RWPE1 (cell line): ENCODE results near the gene PHLPP1.

ENCODE experiments used
- CTCF ChIA-PET: fragments of 350-600 bp; sonication (Branson Sonifier 250); formaldehyde crosslinking; extraction: SDS; loops from one replicate; lab custom pipeline; 2021; lab: Yijun Ruan, JAX
- POLR2A ChIA-PET: fragments of 400-600 bp; formaldehyde crosslinking; extraction: SDS; loops from one replicate; lab custom pipeline; 2020; ENCODE audit warnings: antibody characterized with exemption; ENCODE audit not compliant: low non-redundant PET; lab: Yijun Ruan, JAX
- DNase-seq: peaks from one replicate; pipeline ENCODE4 v3.0.0; 2012; ENCODE audit warnings: low spot score
- H3K27ac ChIP-seq: fragments of 450-650 bp; 2 replicates; pipeline ENCODE4 v1.5.1; 2017
- CTCF ChIP-seq: fragments of 450-650 bp; conservative IDR thresholded peaks from 2 replicates; pipeline ENCODE4 v1.5.1; 2017; ENCODE audit warnings: low read depth, mild to moderate bottlenecking

The PHLPP1 gene

DNA sequence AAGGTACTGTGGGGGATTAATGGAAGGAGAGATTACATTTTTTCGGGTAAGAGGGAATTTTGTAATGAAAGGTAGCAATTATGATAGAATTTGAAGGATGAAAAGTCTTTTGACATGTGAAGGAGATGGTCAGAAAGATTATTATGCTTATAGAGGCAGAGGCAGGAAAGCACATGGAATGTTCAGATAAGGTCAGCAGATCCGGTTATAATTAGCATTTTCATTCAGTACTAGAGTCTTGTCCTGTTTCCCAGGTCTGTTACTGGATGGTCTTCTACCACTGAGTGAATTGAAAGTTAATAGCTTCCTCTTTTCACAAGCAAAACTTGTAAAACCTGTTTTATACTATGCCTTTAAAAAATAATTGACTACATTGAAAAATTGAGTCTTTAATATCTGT, 116.9 kb downstream of the PHLPP1 start:
- ChIA-PET CTCF (interaction anchor here (0.7 kb wide), 1 partner anchor 247 kb away, joined by 3 read pairs; no protein-coding TSS in a partner anchor), POLR2A (no interaction called here)
- no peak for TF ChIP-seq CTCF
- H3K27ac ChIP-seq = no peak overlapping the region
- DNase-seq = no peak

DNA sequence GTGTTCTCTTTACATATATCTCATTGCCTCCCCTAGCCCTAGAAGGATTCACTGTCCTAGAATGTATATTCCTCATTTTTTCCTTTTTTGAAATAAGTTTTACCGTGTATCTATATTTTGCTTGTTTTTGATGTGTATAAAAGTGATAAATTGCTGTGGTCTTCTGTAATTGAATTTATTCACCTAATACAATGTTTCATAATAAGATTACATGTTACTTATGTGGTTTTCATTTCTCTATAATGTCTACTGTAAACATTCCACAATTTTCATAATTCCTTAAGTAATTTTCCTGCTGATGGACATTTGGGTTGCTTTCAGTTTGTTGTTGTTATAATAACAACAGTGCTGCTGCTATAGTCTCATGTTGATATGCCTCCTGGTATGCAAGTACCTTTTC, 118.2 kb downstream of the PHLPP1 start:
- ChIA-PET POLR2A (no interaction called here), CTCF (no interaction called here)
- DNase-seq = no peak
- H3K27ac ChIP-seq = no peak overlapping the region
- no peak for TF ChIP-seq CTCF

- no peak for DNase-seq
- CTCF ChIA-PET = no interaction called here
These were observed 119.4 kb downstream of the PHLPP1 start for GRCh38 chr18:62834715-62835114.

DNA sequence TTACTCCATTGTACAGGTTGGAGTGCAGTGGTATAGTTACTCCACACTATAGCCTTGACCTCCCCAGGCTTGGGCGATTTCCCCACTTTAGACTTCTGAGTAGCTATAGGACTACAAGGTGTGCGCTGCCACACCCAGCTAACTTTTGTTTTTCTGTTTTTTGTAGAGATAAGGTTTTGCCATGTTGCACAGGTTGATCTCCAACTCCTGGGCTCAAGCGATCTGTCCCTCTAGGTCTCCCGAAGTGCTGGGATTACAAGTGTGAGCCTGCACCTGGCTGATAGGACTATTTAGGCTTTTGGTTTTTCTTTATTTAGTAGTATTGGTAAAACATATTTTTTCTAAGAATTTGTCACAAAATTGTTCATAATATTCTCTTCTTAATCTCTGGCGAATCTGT, 121.7 kb downstream of the PHLPP1 start:
- no peak overlapping the region for H3K27ac ChIP-seq
- CTCF ChIA-PET = interaction anchor here (0.6 kb wide), 1 partner anchor 1251 kb away, joined by 3 read pairs; no protein-coding TSS in a partner anchor
- POLR2A ChIA-PET = no interaction called here
- no peak for DNase-seq
- no peak for TF ChIP-seq CTCF

More at GRCh38 chr18:62834715-62835114, 119.4 kb downstream of the PHLPP1 start:
- no peak overlapping the region for H3K27ac ChIP-seq
- no peak for TF ChIP-seq CTCF
- POLR2A ChIA-PET = no interaction called here

GRCh38 chr18:62838475-62839098, 123.2 kb downstream of the PHLPP1 start:
- POLR2A ChIA-PET = no interaction called here
- CTCF ChIA-PET = no interaction called here
- no peak for DNase-seq
- no peak overlapping the region for H3K27ac ChIP-seq
- TF ChIP-seq CTCF = no peak

DNA sequence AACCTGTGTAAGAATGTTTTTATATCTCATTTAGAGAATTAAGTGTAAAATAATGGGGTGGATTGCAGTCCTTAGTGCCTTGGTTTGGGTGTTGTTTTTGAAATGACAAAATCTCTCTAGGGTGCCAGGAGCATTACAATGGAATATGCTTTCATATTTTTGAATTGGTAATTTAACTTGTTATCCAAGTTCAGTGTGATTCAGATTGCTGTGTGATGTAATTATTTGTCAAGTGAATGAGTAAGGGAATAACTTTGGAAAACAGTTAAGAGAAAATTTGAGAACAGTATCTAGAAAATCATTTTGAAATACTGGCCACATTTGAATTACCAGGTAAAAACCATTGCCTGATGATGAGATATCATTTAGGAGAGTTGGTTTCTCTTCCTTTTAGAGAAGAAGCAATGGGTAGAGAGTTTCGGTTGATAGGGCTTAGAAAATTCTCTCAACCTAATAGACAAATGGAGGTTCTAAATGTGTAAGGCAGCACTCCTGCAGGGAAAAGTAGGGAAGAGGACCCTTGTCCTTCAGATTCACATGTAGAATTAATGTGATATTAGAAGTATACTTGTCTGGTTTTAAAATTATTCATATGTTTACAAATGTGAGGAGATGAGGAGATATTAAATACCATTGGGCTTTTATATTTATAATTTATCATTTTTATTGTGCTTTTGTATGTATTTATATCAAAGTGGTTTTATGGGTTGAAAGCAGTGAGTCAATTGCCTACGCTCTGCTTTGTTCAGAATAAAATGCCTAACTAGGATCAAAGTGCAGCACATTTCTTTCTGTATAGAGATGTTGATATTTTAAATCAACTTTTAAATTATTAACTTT, 124.8 kb downstream of the PHLPP1 start:
- no peak for TF ChIP-seq CTCF
- DNase-seq = no peak
- H3K27ac ChIP-seq = no peak overlapping the region
- ChIA-PET POLR2A (no interaction called here), CTCF (no interaction called here)
